ENCODE data around the gene SLC38A10.

The SLC38A10 gene

DNA sequence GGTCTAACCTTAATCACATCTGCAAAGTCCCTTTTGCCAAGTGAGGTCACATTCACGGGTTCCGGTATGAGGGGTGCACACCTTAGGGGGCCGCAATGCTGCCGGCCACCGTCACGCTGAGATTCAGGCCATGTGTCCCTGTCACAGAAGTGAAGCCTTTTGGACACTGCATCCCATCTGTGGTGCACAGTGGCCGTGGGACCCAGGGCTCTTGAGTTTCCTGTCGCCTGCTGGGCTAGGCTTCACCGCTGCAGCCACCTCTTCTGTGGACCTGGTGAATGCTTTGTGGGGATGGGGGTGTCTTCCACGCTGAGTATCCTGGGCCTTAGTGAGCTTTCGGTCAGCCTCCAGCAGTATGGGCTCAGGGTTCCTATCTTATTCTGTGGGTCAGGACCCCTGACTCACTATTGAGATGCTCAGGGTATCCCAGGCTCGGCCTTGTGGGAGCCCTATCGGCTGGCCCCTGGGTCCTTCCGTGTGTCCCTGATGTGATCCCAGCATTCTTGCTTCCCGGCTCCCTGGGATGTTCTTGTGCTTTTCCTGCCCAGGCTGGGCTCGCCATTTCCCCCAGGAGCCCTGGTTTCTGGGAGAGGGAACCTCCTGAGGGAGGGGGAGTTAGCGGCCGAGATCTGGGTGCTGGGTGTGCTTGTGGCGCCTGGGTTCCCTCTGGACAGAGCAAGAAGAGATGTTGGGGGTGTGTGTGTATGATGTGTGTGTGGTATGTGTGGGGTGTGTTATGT, 4.9 kb upstream of the SLC38A10 start:
- DNase-seq (ENCODE audit: low read depth in 2 of 2, low spot score in 1 of 2), result no peak

DNA sequence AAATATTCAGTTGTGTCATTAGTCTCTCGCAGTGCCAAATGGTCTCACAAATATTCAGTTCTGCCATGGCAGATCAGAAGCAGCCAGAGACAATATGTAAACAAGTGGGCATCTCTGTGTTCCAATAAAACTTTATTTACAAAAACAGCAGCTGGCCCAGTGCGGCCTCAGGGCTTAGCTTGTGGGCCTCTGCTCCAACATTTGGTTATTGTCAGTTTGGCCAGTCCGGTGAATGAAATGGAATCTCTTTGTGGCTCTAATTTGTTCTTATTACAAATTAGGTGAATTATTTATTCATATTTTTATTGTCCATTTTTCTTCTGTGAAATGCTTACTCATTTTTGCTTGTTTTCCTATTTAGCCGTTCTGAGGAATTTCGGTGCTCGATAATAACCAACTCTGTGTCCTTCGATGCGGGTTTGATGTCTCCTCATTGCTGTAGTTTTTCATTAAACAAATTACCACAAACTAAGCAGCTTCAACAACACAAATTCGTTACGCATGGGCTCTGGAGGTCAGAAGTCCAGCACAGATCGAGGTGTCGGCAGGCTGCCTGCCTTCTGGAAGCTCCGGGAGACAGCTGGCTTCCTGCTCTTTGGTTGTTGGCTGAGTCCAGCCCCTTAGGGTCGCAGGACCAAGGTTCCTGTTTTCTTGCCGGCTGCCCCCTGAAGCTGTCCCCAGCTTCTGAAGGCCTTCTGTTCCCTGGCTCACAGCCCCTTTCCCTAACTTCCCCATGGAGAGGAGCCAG, 4.1 kb upstream of the SLC38A10 start:
- DNase-seq (ENCODE audit: low read depth in 2 of 2, low spot score in 1 of 2), result no peak

DNA sequence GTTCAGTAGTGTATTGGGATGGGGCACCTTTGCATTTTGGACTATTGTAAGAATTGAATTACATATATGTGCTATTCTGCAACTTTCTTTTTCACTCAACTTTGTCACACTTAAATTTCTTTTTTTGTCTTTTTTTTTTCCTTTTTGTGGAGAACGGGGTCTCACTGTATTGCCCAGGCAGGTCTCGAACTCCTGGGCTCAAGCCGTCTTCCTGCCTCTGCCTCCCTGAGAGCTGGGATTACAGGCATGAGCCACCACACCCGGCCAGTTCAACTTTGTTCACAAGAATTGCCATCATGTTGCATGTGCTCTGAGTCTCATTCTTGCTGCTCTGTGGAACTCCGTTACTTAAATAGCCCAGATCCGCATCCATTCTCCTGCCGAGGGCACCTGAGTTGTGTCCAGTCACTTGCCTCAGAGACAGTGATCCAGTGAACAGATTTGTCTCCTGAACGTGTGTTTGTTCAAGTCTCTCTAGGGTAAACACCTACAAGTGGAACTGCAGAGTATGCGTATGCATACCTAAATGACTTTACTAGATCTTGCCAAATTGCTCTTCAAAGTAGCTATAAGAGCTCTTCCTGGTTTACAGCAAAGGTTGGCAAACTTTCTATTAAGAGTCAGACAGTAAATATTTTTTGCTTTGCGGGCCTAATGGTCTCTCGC, 3.4 kb upstream of the SLC38A10 start:
- DNase-seq (ENCODE audit: low read depth in 2 of 2, low spot score in 1 of 2), result no peak

DNA sequence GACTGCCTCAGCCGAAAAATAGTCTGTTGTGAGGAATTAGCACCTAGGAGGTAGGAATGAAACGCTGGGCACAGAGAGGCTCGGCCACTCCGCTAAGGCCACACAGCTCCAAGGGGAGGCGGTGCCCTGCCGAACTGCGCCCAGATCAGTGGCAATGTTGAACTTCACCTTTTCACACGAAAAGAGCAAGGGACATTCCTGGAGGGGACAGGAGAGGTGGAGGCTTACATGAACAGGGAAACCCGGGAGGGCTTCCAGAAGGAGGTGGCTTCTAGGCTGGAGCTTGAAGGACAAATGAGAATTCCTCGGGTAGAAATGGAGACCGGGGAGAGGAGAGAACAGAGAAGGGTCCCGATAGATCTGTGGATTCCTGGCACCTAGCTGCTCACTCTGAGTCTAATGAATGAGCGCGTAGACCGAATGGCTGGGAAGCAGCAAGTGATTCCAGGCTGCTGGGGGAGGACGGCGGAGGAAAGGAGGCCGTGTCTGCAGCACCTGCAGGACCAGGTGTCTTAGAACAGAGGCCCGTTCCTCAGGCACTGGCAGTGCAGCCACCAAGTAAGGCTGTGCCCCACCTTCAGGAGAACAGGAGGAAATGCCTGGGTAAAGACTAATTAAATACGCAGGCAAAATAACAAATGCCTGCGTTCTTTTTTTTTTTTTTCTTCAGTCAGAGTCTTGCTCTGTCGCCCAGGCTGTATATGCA, 722 bp upstream of the SLC38A10 start:
- no peak for DNase-seq (ENCODE audit: low read depth in 2 of 2, low spot score in 1 of 2)

DNA sequence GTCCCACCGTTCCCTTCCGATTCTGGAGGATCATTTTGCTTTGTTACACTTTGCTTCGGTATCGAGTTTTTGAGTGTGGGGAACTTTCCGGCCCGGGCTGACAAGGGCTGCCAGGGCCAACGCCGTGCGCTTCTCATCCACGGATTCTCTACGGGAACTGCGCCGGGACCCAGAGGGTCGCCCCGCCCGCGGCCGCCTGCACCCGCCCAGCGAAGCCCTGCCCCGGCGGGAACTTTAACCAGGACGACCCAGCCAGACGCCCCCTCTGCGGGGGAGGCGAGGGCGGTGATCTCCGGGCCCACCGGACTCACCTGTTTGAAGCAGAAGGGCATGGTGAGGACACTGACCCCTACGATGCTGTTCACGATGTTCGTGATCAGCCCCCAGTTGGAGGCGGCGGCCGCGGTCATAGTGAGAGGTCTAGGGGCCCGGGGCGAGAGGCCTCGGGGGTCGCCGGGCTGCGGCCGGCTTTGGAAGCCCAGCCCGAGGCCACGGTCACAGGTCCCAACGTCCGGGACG, 536 bp downstream of the SLC38A10 start:
- no peak for DNase-seq (ENCODE audit: low read depth in 2 of 2, low spot score in 1 of 2)

DNA sequence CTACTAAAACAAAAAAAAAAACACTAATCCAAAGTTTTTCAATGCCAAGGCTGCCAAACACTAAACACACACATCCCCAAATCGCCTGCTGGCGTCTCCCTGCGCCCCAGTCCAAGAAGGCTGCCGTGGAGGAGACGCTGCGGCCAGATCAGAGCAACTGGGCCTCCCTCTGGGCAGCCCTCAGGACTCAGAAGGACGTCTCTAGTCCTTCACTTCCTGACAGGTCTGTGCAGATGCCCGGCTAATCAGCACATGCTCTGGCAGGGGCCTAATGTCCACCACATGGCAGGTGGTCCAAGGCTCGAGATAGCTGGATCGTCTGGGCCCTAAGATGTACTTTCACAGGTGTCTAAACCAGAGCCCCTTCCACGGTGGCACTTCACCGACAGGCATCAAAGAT, 2.7 kb downstream of the SLC38A10 start:
- no peak for DNase-seq (ENCODE audit: low read depth in 2 of 2, low spot score in 1 of 2)

DNA sequence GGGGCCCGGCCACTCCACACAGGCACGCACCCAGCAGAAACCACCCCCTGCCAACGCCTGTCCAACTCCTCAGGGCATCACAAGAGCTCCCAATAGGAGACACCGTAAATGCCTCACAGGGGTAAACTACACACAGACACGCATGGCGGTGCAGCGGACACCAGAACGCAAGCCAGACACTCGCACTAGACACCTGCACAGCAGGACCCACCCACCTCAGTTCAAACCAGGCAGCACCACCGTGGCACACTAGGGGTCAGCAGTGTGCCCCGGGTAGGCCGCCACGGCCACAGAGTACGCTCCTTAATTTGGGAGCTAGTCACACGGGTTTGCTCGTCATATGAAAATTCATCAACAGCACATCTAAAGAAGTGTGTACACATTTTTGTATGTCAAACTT, 3.4 kb downstream of the SLC38A10 start:
- peak in 1 of 2 donors; percentile 57 for DNase-seq (ENCODE audit: low read depth in 2 of 2, low spot score in 1 of 2)

DNA sequence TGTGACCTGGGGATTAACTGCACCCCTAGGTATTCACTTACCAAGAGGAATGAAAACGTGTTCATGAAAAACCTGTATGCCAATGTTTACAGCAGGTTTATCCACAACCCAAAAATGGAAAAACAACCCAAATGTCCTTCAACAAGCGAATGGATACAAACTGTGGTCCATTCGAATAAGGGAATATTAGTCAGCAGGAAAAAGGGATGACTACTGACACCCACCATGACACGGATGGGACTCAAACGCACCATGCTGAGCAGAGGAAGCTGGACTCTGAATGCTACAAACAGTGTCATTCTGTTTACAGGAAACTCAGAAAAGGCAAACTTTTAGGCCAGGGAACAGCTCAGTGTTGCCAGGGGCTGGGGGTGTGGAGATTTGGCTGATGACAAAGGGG, 4.9 kb downstream of the SLC38A10 start:
- no peak for DNase-seq (ENCODE audit: low read depth in 2 of 2, low spot score in 1 of 2)

DNA sequence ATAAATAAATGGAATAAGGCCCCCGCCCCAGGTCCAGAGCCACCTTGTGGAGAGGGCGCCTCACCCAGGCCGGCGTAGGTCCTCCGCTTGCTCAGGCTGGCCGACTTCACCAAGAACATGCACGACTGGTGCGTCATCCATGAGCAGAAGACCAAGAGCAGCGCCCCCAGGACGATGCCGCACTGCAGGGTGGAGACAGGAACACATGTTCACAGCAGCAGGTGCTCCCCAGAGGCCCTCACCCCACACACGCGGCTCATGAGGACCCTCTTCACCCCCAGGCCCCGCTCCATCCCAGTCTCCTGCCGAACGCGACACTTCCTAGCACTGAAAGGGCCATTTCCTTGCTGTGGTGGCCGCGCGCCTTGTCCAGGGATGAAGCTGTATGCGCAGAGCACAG, 5.5 kb downstream of the SLC38A10 start:
- DNase-seq (ENCODE audit: low read depth in 2 of 2, low spot score in 1 of 2), result no peak

DNA sequence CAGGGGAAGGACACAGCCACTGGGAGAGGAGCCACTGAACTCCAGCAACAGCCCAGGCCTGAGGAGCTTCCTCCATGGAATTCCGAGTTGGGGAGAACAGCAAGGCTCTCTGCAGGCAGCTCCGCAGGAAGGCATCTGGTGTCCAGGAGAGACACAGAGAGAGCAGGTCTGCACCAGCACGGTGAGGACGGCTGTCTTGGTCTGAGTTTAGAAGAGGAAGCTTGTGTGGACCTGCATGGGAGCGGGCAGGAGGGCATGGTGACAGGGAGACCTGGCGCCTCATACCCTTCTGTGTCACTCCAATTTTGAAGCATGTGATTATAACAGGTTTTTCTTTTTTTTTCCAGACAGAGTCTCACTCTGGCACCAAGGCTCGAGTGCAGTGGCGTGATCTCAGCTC, 6.4 kb downstream of the SLC38A10 start:
- DNase-seq (ENCODE audit: low read depth in 2 of 2, low spot score in 1 of 2), result no peak

DNA sequence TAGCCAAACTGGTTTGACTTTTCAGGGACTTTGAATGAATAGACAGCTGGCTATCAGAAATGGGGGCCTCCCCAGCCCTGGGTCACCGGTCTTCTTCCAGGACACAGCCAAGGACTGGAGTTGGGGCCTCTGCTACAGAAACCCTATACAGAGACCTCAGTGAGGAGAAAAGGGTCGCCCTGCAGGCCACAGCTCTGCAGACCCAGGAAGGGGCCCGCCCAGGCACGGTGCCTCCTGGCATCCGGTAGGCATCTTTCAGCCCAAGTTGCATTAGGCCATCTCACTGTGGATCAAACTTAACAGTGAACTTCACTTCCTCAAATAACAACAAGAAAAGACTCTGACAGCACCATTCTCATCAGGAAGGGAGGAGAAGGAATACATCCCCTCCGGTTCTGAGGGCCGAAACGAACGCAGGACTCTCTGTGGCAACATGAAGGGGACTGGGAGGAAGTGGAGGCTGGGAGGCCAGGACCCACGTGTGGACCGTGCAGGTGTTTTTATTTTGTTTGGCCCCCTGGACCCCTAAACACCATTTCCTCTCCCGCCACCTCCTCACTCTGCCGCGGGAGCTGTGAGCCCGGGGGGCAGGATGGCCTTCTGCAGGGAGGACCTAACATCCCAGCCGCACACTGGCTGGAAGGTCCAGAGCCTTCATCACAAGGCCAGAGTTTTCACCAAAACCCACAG, 7.2 kb downstream of the SLC38A10 start:
- no peak for DNase-seq (ENCODE audit: low read depth in 2 of 2, low spot score in 1 of 2)

DNA sequence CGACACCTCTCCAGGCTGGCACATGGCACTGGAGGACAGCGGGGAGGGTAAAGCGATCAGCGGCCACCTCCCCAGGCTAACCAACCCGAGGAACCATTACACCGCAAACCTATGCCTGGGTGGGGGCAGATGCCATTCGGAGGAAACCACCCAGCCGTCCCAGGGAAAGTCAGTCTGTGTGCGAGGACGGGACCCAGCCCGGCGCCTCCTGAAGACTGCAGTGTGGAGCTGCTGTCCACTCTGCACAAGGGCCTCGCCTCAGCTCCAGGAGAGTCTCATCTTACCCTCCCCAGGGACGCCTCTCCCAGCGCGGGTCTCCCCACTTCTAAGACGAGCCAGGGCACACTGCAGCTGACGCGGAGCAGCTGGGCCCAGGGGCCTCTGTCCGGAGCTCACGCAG, 8.0 kb downstream of the SLC38A10 start:
- DNase-seq (ENCODE audit: low read depth in 2 of 2, low spot score in 1 of 2), result no peak

DNA sequence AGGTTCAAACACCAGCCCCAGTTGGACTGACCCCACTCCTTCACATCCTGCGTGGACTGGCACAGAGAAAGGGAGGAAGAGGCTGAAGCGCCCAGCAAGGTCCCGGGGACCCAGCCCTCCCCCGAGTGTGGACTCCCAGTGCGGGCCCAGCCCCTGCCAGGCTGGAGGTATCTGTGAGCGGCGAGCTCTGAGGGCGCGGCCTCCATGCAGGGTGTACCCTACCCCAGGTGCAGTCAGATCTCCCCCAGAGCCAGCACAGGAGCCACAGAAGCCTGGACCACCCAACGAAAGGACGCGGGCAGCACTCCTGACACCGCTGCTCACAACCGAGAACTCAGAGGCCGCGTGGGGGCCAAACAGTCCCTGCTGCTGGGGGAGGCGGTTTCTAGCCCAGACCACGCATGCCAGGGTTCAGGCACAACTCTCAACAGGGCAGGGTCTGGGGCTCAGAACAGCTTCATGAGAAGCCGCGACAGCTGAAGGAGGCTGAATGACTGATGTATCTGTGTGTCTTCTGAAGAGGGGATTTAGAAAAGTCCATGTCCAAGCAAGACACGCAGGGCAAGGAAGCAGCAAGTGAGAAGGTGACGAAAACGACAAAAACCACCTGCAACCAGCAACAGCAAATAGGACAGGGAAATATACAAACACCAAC, 8.5 kb downstream of the SLC38A10 start:
- DNase-seq (ENCODE audit: low read depth in 2 of 2, low spot score in 1 of 2), result no peak

DNA sequence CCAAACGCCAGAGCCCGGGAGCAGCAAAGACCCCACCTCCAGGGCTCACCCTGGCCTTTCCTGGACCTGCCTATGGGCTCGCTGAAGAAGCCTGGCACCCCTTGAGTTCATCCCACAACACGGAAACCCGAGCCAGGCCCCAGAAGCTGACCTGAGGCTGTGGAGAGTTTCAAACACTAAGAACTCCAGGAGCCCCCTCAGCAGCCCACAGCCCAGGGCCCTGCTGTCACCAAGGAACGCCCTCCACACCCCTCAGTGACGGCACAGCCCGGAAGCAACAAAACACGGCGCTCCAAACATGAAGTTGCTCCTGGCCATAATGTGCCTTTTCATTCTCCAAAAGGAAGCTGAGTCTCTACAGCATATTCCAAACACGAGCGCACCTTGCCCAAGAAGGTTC, 9.2 kb downstream of the SLC38A10 start:
- no peak for DNase-seq (ENCODE audit: low read depth in 2 of 2, low spot score in 1 of 2)

DNA sequence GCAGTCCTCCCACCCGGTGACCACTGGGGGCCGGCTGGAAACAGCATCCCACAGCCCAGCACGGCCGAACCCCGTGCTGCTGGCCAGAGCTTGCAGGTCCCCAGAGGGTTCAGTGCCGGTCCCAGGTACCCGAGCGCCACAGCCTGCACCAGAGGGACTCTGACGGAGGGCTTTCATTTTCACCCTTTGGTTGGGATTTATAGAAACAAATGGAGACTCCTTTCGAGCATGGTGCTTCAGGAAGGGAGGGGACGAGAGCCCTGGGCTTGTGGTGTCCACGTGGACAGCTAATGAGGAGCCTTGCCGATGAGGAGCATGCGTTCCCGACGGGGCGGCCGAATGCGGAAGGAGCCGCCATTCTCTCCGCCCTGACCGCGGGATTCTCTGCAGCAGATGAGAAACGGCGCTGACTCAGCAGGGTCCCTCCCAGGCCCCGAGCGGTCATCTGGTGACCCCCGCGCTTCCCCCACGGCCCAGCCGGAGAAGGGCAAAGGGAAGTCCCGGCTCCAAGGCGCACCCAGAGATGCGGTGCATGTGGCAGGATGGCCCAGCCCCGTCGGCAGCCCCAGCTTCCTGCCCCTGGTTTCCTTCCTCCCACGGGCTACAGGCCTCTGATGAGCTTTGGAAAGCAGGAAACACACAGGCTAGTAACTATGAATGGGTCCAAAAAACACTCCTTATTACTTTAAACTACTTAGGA, 9.8 kb downstream of the SLC38A10 start:
- no peak for DNase-seq (ENCODE audit: low read depth in 2 of 2, low spot score in 1 of 2)

DNA sequence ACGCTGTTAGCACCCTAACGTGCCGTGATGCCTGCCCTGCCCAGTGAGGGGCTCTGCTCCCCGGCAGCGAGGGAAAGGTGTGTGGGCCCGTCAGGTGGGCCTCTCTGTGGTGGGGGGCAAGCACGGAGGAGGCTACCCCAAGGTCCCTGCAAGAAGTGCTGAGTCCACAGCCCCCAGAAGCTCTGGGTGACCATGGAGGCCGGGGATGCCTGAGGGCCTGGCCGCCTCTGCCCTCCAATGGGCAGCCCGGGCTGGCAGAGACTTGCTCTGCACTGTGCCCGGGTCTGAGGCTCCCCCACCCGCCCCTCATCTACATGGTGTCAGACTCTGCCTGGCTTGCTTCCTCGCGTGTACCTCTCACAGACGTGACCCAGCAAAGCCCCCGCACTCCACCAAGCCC, 12.2 kb downstream of the SLC38A10 start:
- no peak for DNase-seq (ENCODE audit: low read depth in 2 of 2, low spot score in 1 of 2)

DNA sequence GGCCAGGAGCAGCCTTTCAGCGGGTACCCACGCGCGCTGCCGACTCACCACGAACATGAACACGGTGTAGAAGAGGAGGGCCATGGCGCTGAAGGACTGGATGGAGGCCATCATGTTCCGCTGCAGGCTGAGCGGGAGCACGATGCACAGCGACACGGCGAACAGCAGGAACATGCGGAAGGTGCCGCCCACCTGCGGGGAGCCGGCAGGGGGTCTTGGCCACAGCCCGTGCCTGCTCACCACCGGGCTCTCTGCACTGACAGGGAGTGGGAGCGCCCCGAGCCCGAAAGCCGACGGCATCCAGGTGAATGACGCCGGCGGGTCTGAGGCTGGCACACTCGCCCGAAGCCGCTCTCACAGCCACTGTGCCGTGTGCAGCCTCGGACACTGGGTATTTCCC, 13.0 kb downstream of the SLC38A10 start:
- DNase-seq (ENCODE audit: low read depth in 2 of 2, low spot score in 1 of 2), result no peak

DNA sequence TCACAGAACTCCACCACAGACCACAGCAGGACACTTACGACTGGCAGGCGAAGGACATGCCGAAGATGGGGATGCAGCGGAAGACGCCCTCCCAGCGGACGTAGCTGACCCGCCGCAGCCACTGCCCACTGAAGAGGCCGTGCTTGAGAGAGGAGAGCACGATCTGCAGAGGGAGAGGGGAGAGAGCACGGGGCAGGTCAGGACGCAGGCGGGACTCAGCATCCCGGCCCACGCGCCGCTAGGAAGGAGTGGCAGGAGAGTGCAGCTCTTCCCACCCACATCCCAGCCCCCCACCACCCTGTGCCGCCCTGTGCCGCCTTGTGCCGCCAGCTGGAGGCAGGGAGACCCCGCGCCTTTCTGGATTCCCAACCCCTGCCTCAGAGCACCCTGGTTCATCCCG, 14.5 kb downstream of the SLC38A10 start:
- DNase-seq (ENCODE audit: low read depth in 2 of 2, low spot score in 1 of 2), result no peak
